ACC112 (cell line): Measurements from ENCODE around the gene ZFP36.
A peak's percentile ranks its signal among the peaks of the same experiment; 100 is the strongest.

Experiments used
- H2AFZ ChIP-seq: fragments of 200-600 bp; sonication (generic); one replicate; pipeline ENCODE4 v1.6.0; 2017; ENCODE audit warnings: antibody characterized with exemption, low read length; ENCODE audit not compliant: unreplicated experiment
- H3K27ac ChIP-seq: fragments of 200-600 bp; sonication (generic); 2 replicates; pipeline ENCODE4 v1.5.1; 2014; ENCODE audit warnings: low read depth, mild to moderate bottlenecking, antibody characterized with exemption, low read length, moderate library complexity
- H3K27me3 ChIP-seq: fragments of 200-600 bp; sonication (generic); 2 replicates; pipeline ENCODE4 v1.6.1; 2014; ENCODE audit warnings: mild to moderate bottlenecking, antibody characterized with exemption, low read length, moderate library complexity, mixed read lengths; ENCODE audit not compliant: insufficient read depth
- H3K36me3 ChIP-seq: fragments of 200-600 bp; sonication (generic); 2 replicates; pipeline ENCODE4 v1.6.1; 2016; ENCODE audit warnings: mild to moderate bottlenecking, antibody characterized with exemption, low read length, moderate library complexity, mixed read lengths; ENCODE audit not compliant: insufficient read depth
- H3K4me1 ChIP-seq: fragments of 200-600 bp; sonication (generic); one replicate; pipeline ENCODE4 v1.6.1; 2016; ENCODE audit warnings: low read length, mixed read lengths; ENCODE audit not compliant: insufficient read depth, unreplicated experiment, control insufficient read depth
- H3K4me3 ChIP-seq: fragments of 200-600 bp; sonication (generic); 2 replicates; pipeline ENCODE4 v1.5.1; 2014; ENCODE audit warnings: mild to moderate bottlenecking, low read depth, low read length
- H3K79me2 ChIP-seq: fragments of 200-600 bp; sonication (generic); one replicate; pipeline ENCODE4 v1.6.0; 2016; ENCODE audit warnings: low read length; ENCODE audit not compliant: control insufficient read depth, unreplicated experiment, insufficient read depth

Gene ZFP36

GRCh38 chr19:39385629-39386411 lies 20.8 kb upstream of the ZFP36 start:
- Histone ChIP-seq H3K4me3 (no peak overlapping the region), H3K27ac (no peak overlapping the region), H2AFZ (no peak overlapping the region), H3K79me2 (peaks cover 10% of the 10 kb centered on the region), H3K36me3 (peaks cover 3% of the 10 kb centered on the region; the same call in 1 of the 2 replicates), H3K4me1 (peaks cover 21% of the 10 kb centered on the region), H3K27me3 (no peaks in the 10 kb centered on the region)

DNA sequence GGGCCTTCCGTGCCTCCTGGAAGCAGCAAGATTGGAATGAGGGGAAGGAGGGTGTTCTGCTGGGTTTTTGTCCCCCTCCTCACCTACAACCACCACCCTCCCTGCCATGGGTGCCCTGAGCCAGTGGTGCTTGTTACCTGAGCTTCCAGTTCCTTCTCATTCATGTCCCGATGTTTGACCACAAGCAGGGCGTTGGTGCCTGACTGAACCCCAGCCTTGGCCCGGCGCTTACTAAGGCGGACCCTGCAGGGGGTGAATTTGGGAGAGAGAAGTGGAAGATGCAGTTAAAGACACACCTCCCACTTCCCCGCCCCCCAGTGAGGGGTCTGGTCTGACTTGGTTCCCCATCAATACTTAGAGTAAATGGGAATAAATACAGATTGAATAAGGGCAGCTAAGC lies 20.1 kb upstream of the ZFP36 start:
- H3K27ac ChIP-seq: no peak overlapping the region
- H2AFZ ChIP-seq: no peak overlapping the region
- peaks cover 14% of the 10 kb centered on the region for H3K4me1 ChIP-seq
- H3K79me2 ChIP-seq: peaks cover 10% of the 10 kb centered on the region
- peaks cover 3% of the 10 kb centered on the region; the same call in 1 of the 2 replicates for H3K36me3 ChIP-seq
- H3K4me3 ChIP-seq: no peak overlapping the region
- H3K27me3 ChIP-seq: no peaks in the 10 kb centered on the region

DNA sequence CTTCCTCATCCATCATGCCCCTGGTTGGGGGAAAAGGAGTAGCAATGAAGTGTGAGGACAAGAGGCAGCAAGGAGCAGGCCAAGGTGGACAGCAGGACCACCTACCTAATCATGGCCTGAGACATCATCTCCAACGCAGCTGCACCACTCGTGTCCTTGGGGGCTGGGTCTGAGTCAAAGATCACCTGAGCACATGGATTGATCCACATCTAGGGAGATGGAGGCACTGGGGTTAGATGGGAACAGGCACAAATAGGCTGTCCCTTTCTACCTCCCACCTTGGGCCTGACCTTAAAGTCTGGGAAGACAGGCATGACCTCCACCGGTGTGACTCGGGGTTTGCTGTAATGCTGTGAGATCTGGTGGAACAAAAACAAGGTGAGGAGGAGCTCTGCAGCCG lies 18.0 kb upstream of the ZFP36 start:
- Histone ChIP-seq H3K4me1 (peaks cover 5% of the 10 kb centered on the region), H3K4me3 (no peak overlapping the region), H3K79me2 (peaks cover 15% of the 10 kb centered on the region), H3K27ac (no peak overlapping the region), H2AFZ (no peak overlapping the region), H3K36me3 (peaks cover 3% of the 10 kb centered on the region; the same call in 1 of the 2 replicates), H3K27me3 (no peaks in the 10 kb centered on the region)

- peaks cover 15% of the 10 kb centered on the region for H3K79me2 ChIP-seq
- H3K27ac ChIP-seq: no peak overlapping the region
- H3K27me3 ChIP-seq: no peaks in the 10 kb centered on the region
- H3K4me1 ChIP-seq: peaks cover 5% of the 10 kb centered on the region
- peaks cover 3% of the 10 kb centered on the region; the same call in 1 of the 2 replicates for H3K36me3 ChIP-seq
- no peak overlapping the region for H2AFZ ChIP-seq
- peak overlapping the region; percentile 99 for H3K4me3 ChIP-seq
These were observed 16.8 kb upstream of the ZFP36 start for GRCh38 chr19:39389631-39390414.

- Histone ChIP-seq H3K4me1 (peaks cover 5% of the 10 kb centered on the region), H3K79me2 (peaks cover 15% of the 10 kb centered on the region), H3K27me3 (no peaks in the 10 kb centered on the region), H3K4me3 (peak overlapping the region; percentile 99), H3K36me3 (peaks cover 3% of the 10 kb centered on the region; the same call in 1 of the 2 replicates), H2AFZ (peak overlapping the region; percentile 64), H3K27ac (peak overlapping the region; percentile 81)
These were observed 16.2 kb upstream of the ZFP36 start for GRCh38 chr19:39390451-39390750.

DNA sequence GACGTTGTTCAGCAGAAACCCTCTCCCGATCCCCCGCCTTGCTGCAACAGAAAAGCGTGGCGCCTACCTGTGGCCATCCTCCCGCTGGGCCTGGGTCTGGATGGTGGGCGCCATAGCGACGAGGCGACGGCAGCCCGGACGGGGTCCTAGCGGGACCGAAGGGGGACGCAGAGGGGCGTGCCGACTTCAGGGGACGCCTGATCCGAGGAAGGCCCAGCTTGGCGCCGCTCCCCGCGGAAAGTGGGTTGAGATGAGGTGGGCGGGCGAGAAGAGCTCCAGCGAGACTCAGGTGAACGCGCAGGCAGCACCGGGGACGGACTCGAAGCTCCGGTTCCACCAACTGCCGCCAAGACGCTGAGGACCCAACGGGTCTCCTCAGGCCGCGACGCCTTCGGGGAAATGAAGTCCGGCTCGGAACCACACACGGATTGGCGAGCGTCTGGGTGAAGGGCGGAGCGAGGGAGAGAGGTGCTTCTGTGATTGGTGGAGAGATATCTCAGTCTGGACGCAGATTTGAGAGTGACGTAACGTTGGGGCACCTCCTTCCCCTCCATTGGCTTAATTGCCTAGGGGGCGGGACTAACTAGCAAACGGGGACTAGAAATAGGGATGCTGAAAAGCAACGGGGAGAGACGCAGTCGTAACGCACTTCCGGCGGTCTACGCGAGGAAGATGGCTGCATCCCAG lies 15.8 kb upstream of the ZFP36 start, which contains the start of the genes MED29 and PAF1:
Gene MED29 (plus strand): TSS at position 628 of the 687 bp plus-strand sequence. CDS start 45 bp downstream, at position 673.
Gene PAF1 (minus strand): TSS at position 356 of the 687 bp plus-strand sequence. CDS start 242 bp downstream, at position 114.
- no peaks in the 10 kb centered on the region for H3K27me3 ChIP-seq
- H3K36me3 ChIP-seq: peaks cover 3% of the 10 kb centered on the region; the same call in 1 of the 2 replicates
- peaks cover 15% of the 10 kb centered on the region for H3K79me2 ChIP-seq
- H3K4me3 ChIP-seq: peak within 1 kb of the TSS; percentile 99
- peak within 1 kb of the TSS; percentile 64 for H2AFZ ChIP-seq
- peak within 1 kb of the TSS; percentile 81 for H3K27ac ChIP-seq
- peaks cover 5% of the 10 kb centered on the region for H3K4me1 ChIP-seq

- Histone ChIP-seq H3K27ac (peak overlapping the region; percentile 99), H3K4me1 (peaks cover 32% of the 10 kb centered on the region), H3K4me3 (no peak overlapping the region), H2AFZ (no peak overlapping the region), H3K36me3 (no peaks in the 10 kb centered on the region), H3K79me2 (no peaks in the 10 kb centered on the region), H3K27me3 (no peaks in the 10 kb centered on the region)
These were observed 9.0 kb upstream of the ZFP36 start for GRCh38 chr19:39397360-39398296.

DNA sequence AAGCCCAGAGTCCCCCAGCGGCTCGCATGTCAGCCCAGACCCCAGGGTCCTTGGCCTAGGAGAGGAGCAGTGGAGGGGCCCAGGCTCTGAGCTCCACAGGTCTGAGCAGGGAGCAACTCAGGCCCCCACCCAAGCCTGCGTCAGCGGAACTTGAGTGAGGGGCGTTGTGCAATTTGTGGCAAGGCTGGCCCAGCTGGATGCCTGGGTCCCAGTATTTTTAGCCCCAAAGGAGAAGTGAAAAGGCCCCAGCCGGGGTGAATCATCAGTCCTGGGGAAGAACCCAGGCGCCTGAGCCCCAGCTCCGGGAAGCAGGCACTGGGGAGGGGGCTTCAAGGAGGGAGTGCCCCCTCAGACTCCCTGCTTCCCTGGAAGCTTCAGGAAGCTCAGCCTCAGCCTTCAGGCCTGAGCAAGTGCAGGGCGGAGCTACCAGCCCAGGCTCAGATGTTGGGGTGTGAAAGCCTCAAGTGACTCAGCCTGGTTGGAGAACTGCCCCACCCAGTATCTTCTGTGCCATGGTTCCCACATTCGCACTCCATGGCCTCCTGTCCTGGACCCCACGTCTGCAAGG lies 8.3 kb upstream of the ZFP36 start:
- H2AFZ ChIP-seq: no peak overlapping the region
- H3K79me2 ChIP-seq: no peaks in the 10 kb centered on the region
- peak overlapping the region; percentile 99 for H3K27ac ChIP-seq
- peaks cover 39% of the 10 kb centered on the region for H3K4me1 ChIP-seq
- H3K36me3 ChIP-seq: no peaks in the 10 kb centered on the region
- no peaks in the 10 kb centered on the region for H3K27me3 ChIP-seq
- H3K4me3 ChIP-seq: no peak overlapping the region

- no peaks in the 10 kb centered on the region for H3K27me3 ChIP-seq
- H3K4me3 ChIP-seq: no peak overlapping the region
- no peak overlapping the region for H2AFZ ChIP-seq
- H3K36me3 ChIP-seq: no peaks in the 10 kb centered on the region
- peak overlapping the region; percentile 99; the same call in 1 of the 2 replicates for H3K27ac ChIP-seq
- H3K79me2 ChIP-seq: no peaks in the 10 kb centered on the region
- peaks cover 39% of the 10 kb centered on the region for H3K4me1 ChIP-seq
These were observed 7.0 kb upstream of the ZFP36 start for GRCh38 chr19:39399668-39400050.
